Measurements from ENCODE around the gene KLC1. TPM values are rescaled to one million over a fixed set of nuclear protein-coding genes. Genes with fewer than 3 reads are reported as not detected.

Gene KLC1
- total and polyA plus RNA-seq, 7 donors = 25.0 to 399 (median 216) TPM

- Histone ChIP-seq H3K27me3 (no peaks in the 10 kb centered on the region), H3K9me3 (no peaks in the 10 kb centered on the region), H3K4me1 (peaks cover 0 to 15% (median 9%) of the 10 kb centered on the region in 4 donors), H3K27ac (no peak overlapping the region), H3K4me3 (no peak overlapping the region), H3K36me3 (peaks cover 13 to 96% (median 46%) of the 10 kb centered on the region in 4 donors)
- TF ChIP-seq CTCF (IDR thresholded peaks at IDR 0.05) = no peak
- TF ChIP-seq EP300 (IDR thresholded peaks at IDR 0.05) = no peak
- TF ChIP-seq POLR2A (IDR thresholded peaks at IDR 0.05) = no peak
- no peak for TF ChIP-seq POLR2AphosphoS5 (IDR thresholded peaks at IDR 0.05)
- DNase-seq = no peak
- intact Hi-C loops (cut with DNase I) = no loop called here
- 98% methylated on average over 17 of the region's 17 CpGs for WGBS, 2 donors
These were observed 33.6 kb downstream of the KLC1 start for GRCh38 chr14:103662591-103662990.

- Histone ChIP-seq H3K4me3 (no peak overlapping the region), H3K27ac (peak overlapping the region in 3 of 4 donors; percentile 21 to 61 (median 36)), H3K4me1 (peaks cover 0 to 9% (median 7%) of the 10 kb centered on the region in 4 donors), H3K9me3 (no peaks in the 10 kb centered on the region), H3K36me3 (peaks cover 8 to 96% (median 48%) of the 10 kb centered on the region in 4 donors), H3K27me3 (no peaks in the 10 kb centered on the region)
- intact Hi-C loops (cut with DNase I) = no loop called here
- no peak for TF ChIP-seq CTCF (IDR thresholded peaks at IDR 0.05)
- no peak for TF ChIP-seq EP300 (IDR thresholded peaks at IDR 0.05)
- no peak for TF ChIP-seq POLR2A (IDR thresholded peaks at IDR 0.05)
- no peak for TF ChIP-seq POLR2AphosphoS5 (IDR thresholded peaks at IDR 0.05)
- no peak for DNase-seq
- WGBS, 2 donors = 91 to 92% methylated on average over 13 of the region's 13 CpGs
These were observed 34.5 kb downstream of the KLC1 start for GRCh38 chr14:103663506-103663905.

GRCh38 chr14:103667671-103668070 lies 38.7 kb downstream of the KLC1 start:
- TF ChIP-seq CTCF (IDR thresholded peaks at IDR 0.05) (no peak), POLR2A (IDR thresholded peaks at IDR 0.05) (no peak), EP300 (IDR thresholded peaks at IDR 0.05) (no peak), POLR2AphosphoS5 (IDR thresholded peaks at IDR 0.05) (no peak)
- H3K27ac ChIP-seq = no peak overlapping the region
- H3K27me3 ChIP-seq = no peaks in the 10 kb centered on the region
- no peaks in the 10 kb centered on the region for H3K9me3 ChIP-seq
- intact Hi-C loops (cut with DNase I) = no loop called here
- 86 to 94% methylated on average over 4 of the region's 4 CpGs for WGBS, 2 donors
- peaks cover 0 to 9% (median 7%) of the 10 kb centered on the region in 4 donors for H3K4me1 ChIP-seq
- DNase-seq = no peak
- no peak overlapping the region for H3K4me3 ChIP-seq
- H3K36me3 ChIP-seq = peaks cover 26 to 96% (median 57%) of the 10 kb centered on the region in 4 donors

GRCh38 chr14:103668117-103668516 lies 39.1 kb downstream of the KLC1 start:
- no peaks in the 10 kb centered on the region for H3K9me3 ChIP-seq
- WGBS, 2 donors = 98 to 99% methylated on average over 3 of the region's 3 CpGs
- DNase-seq = no peak
- intact Hi-C loops (cut with DNase I) = no loop called here
- H3K36me3 ChIP-seq = peaks cover 28 to 96% (median 58%) of the 10 kb centered on the region in 4 donors
- no peak for TF ChIP-seq EP300 (IDR thresholded peaks at IDR 0.05)
- TF ChIP-seq CTCF (IDR thresholded peaks at IDR 0.05) = no peak
- no peaks in the 10 kb centered on the region for H3K27me3 ChIP-seq
- H3K27ac ChIP-seq = no peak overlapping the region
- peaks cover 0 to 9% (median 7%) of the 10 kb centered on the region in 4 donors for H3K4me1 ChIP-seq
- no peak overlapping the region for H3K4me3 ChIP-seq

GRCh38 chr14:103669370-103669769 lies 40.4 kb downstream of the KLC1 start:
- H3K9me3 ChIP-seq = no peaks in the 10 kb centered on the region
- intact Hi-C loops (cut with DNase I) = no loop called here
- H3K27me3 ChIP-seq = no peaks in the 10 kb centered on the region
- no peak for DNase-seq
- H3K4me1 ChIP-seq = peaks cover 0 to 5% (median 2%) of the 10 kb centered on the region in 4 donors
- 96 to 99% methylated on average over 2 of the region's 2 CpGs for WGBS, 2 donors
- peaks cover 32 to 96% (median 65%) of the 10 kb centered on the region in 4 donors for H3K36me3 ChIP-seq
- TF ChIP-seq CTCF (IDR thresholded peaks at IDR 0.05) (no peak), POLR2A (IDR thresholded peaks at IDR 0.05) (no peak), EP300 (IDR thresholded peaks at IDR 0.05) (no peak), POLR2AphosphoS5 (IDR thresholded peaks at IDR 0.05) (no peak)
- H3K27ac ChIP-seq = no peak overlapping the region
- no peak overlapping the region for H3K4me3 ChIP-seq

Data from sigmoid colon (tissue), 7 donors.